Heart right ventricle (tissue), 16 donors: ENCODE measurements around the gene HMGB2. TPM values are rescaled to one million over a fixed set of nuclear protein-coding genes. Genes with fewer than 3 reads are reported as not detected.

Experiments used
- ATAC-seq, 8 donors: fragments of 200-7000 bp; cut with Tn5 transposase; one replicate each; pipeline ENCODE4 v1.9.1; 2020; ENCODE audit warnings: mild to moderate bottlenecking in 8 of 8, moderate library complexity in 8 of 8, moderate number of reproducible peaks in 1 of 8
- DNase-seq, 2 donors: peaks; one replicate each; pipeline ENCODE4 v3.0.0-alpha.2; 2020
- H3K27ac ChIP-seq, 10 donors: fragments of 200-600 bp; sonication (generic) in 2 of 10; one replicate each; pipeline versions ENCODE4 v1.5.0 to v1.8.0; 2020 to 2022; ENCODE audit warnings: mild to moderate bottlenecking in 3 of 10
- H3K27me3 ChIP-seq, 7 donors: fragments of 200-600 bp; one replicate each; pipeline ENCODE4 v1.8.0; 2021 to 2022; ENCODE audit warnings: mild to moderate bottlenecking in 2 of 7
- H3K36me3 ChIP-seq, 9 donors: fragments of 200-600 bp; sonication (generic) in 1 of 9; one replicate each; pipeline versions ENCODE4 v1.5.0 to v1.8.0; 2020 to 2022; ENCODE audit warnings: mild to moderate bottlenecking in 2 of 9
- H3K4me1 ChIP-seq, 9 donors: fragments of 200-600 bp; sonication (generic) in 1 of 9; one replicate each; pipeline versions ENCODE4 v1.5.0 to v1.8.0; 2020 to 2022; ENCODE audit warnings: mild to moderate bottlenecking in 4 of 9
- H3K4me3 ChIP-seq, 10 donors: fragments of 200-600 bp; sonication (generic) in 2 of 10; one replicate each; pipeline versions ENCODE4 v1.5.0 to v1.8.0; 2020 to 2022; ENCODE audit warnings: mild to moderate bottlenecking in 7 of 10, moderate library complexity in 2 of 10
- H3K9me3 ChIP-seq, 11 donors: fragments of 200-600 bp in 10 of 11; sonication (generic) in 2 of 11; one replicate each; pipeline versions ENCODE4 v1.5.0 to v1.8.0; 2013 to 2022; ENCODE audit warnings: mild to moderate bottlenecking in 2 of 11, control low read depth in 1 of 11, moderate library complexity in 1 of 11
- CTCF ChIP-seq, 9 donors: fragments of 200-600 bp; sonication (generic) in 2 of 9; IDR thresholded peaks; one replicate each; pipeline versions ENCODE4 v1.5.0 to v1.8.0; 2021 to 2022; ENCODE audit warnings: antibody characterized with exemption in 9 of 9, mild to moderate bottlenecking in 5 of 9, moderate library complexity in 1 of 9
- WGBS, 2 donors: extraction: QIAGEN DNeasy Blood & Tissue Kit; methylation state at CpG; one replicate each; pipeline ENCODE4 v1.1.7; 2013; ENCODE audit warnings: inconsistent platforms in 1 of 2; 5-methylcytosine and 5-hydroxymethylcytosine counted together
- intact Hi-C, 10 donors: fragments of 100-400 bp; cut with DNase I; formaldehyde crosslinking; loops; one replicate each; pipeline versions ENCODE4 v1.11.1 to v1.14.2; 2022
- polyA plus RNA-seq, 2 donors: library from polyadenylated mRNA; stranded (reverse); fragments of 200-250 nt; gene quantifications; one replicate each; pipeline ENCODE4 v1.2.3, GENCODE V29; 2013
- total RNA-seq, 10 donors: library from RNA; stranded (reverse); fragmentation: NEBNext Ultra II Directional in 3 of 10; extraction: Animal tissue kit (Norgen Biotek cat#: 25700) in 3 of 10; gene quantifications; one replicate each; pipeline versions ENCODE4 v1.2.1 to v1.2.4, GENCODE V29; 2021 to 2023
- donor health status: Arrhythmogenic right ventricular cardiomyopathy.
- donor health status: ischemic (EF 13 %, LVEDD 7.1; RV severe dilation, severe dysfunction).
- donor health status: healthy with polysubstance abuse.
- donor health status: DM: no; HTN: yes; CAD: no.
- donor health status: DM: no; HTN: no; CAD: no.
- donor health status: ischemic (EF 25% LVEDD 6.9; RV normal size, moderate dysfunction).
- donor health status: ischemic (EF 25% LVEDD 5.7; RV mildly dilated, moderate dysfunction).
- donor health status: healthy.
- donor health status: DM: yes; HTN: yes; CAD: no.
- donor health status: Ischemic cardiomyopathy.
- donor health status: ischemic (EF 35%, LVEDD 5.7; RV mildly dilated, moderate dysfunction).
- donor health status: nonischemic (EF 11% LVEDD 7.7; RV severe dilation, severe dysfunction).
- donor health status: DM: yes; HTN: yes; CAD: no.
- donor health status: PGD.
- donor health status: ischemic (EF 29% LVEDD 5.4; RV normal size, mild dysfunction).
- donor health status: nonischemic (EF 23%, LVEDD 6.1; RV moderate dilation, normal function).

The HMGB2 gene
- total and polyA plus RNA-seq, 12 donors, result 27.3 to 97.6 (median 49.8) TPM

GRCh38 chr4:173332021-173332487, 2.1 kb downstream of the HMGB2 start:
- H3K36me3 ChIP-seq, result peaks cover 0 to 58% (median 20%) of the 10 kb centered on the region in 9 donors
- intact Hi-C loops, result loop anchor here in 1 of 10 donors (5.0 kb wide), 1 partner anchor 40 kb away; the partner anchor contains the start of gene SAP30
- 23 to 25% methylated on average over 6 of the region's 6 CpGs for WGBS, 2 donors
- peaks cover 12 to 40% (median 26%) of the 10 kb centered on the region in 9 donors for H3K4me1 ChIP-seq
- no peaks in the 10 kb centered on the region for H3K9me3 ChIP-seq
- TF ChIP-seq CTCF (IDR thresholded peaks at IDR 0.05), result no peak
- no peak for ATAC-seq
- peak overlapping the region in 5 of 10 donors; percentile 92 to 100 (median 99) for H3K27ac ChIP-seq
- no peaks in the 10 kb centered on the region for H3K27me3 ChIP-seq
- DNase-seq, result no peak
- peak overlapping the region in 6 of 10 donors; percentile 69 to 96 (median 91) for H3K4me3 ChIP-seq

- Histone ChIP-seq H3K4me3 (peak overlapping the region in 1 of 10 donors; percentile 1), H3K4me1 (peaks cover 12 to 38% (median 25%) of the 10 kb centered on the region in 9 donors), H3K27ac (no peak overlapping the region), H3K27me3 (no peaks in the 10 kb centered on the region), H3K9me3 (no peaks in the 10 kb centered on the region), H3K36me3 (peaks cover 0 to 71% (median 20%) of the 10 kb centered on the region in 9 donors)
- intact Hi-C loops, result loop anchor here in 1 of 10 donors (5.0 kb wide), 1 partner anchor 42 kb away; the partner anchor contains the start of gene SAP30
- ATAC-seq (no peak), DNase-seq (no peak)
- TF ChIP-seq CTCF (IDR thresholded peaks at IDR 0.05), result no peak
- 84 to 87% methylated on average over 2 of the region's 2 CpGs for WGBS, 2 donors
Observed at GRCh38 chr4:173330590-173330989, 3.6 kb downstream of the HMGB2 start.

GRCh38 chr4:173328236-173328901, 5.8 kb downstream of the HMGB2 start:
- no peak overlapping the region for H3K27ac ChIP-seq
- peaks cover 0 to 83% (median 20%) of the 10 kb centered on the region in 9 donors for H3K36me3 ChIP-seq
- DNase-seq, result no peak
- peak in 3 of 8 donors; percentile 43 to 60 (median 53) for ATAC-seq
- peaks cover 12 to 34% (median 18%) of the 10 kb centered on the region in 9 donors for H3K4me1 ChIP-seq
- no peak overlapping the region for H3K4me3 ChIP-seq
- H3K9me3 ChIP-seq, result no peaks in the 10 kb centered on the region
- no peak for TF ChIP-seq CTCF (IDR thresholded peaks at IDR 0.05)
- WGBS, 2 donors, result 79 to 81% methylated on average over 5 of the region's 5 CpGs
- intact Hi-C loops, result no loop called here
- no peaks in the 10 kb centered on the region for H3K27me3 ChIP-seq

GRCh38 chr4:173325007-173325736, 9.0 kb downstream of the HMGB2 start:
- Histone ChIP-seq H3K27ac (no peak overlapping the region), H3K9me3 (no peaks in the 10 kb centered on the region), H3K4me3 (no peak overlapping the region), H3K4me1 (peaks cover 0 to 2% (median 0%) of the 10 kb centered on the region in 9 donors), H3K27me3 (no peaks in the 10 kb centered on the region), H3K36me3 (peaks cover 0 to 82% (median 16%) of the 10 kb centered on the region in 9 donors)
- no peak for ATAC-seq
- intact Hi-C loops, result no loop called here
- no peak for TF ChIP-seq CTCF (IDR thresholded peaks at IDR 0.05)
- DNase-seq, result no peak
- WGBS, 2 donors, result 97 to 98% methylated on average over 5 of the region's 5 CpGs
